Astrocyte (in vitro differentiated cells and primary cell): ENCODE data around the gene SLC47A1. TPM values are rescaled to one million over a fixed set of nuclear protein-coding genes. Genes with fewer than 3 reads are reported as not detected.

Experiments
- DNase-seq: peaks from one replicate; pipeline ENCODE4 v3.0.0-alpha.2; 2010; ENCODE audit warnings: low read depth
- FAIRE-seq: peaks from 2 replicates; lab custom pipeline; 2011; peaks lifted over from hg19 to GRCh38; lab: Jason Lieb, UNC
- H2AFZ ChIP-seq: 2 replicates; pipeline ENCODE4 v1.6.0; 2012; ENCODE audit warnings: low read depth, low read length, inconsistent platforms
- H3K27ac ChIP-seq: 2 replicates; pipeline ENCODE4 v1.5.1; 2011; ENCODE audit warnings: low read depth, low read length, inconsistent platforms
- H3K27me3 ChIP-seq: 2 replicates; pipeline ENCODE4 v1.6.0; 2011; ENCODE audit warnings: low read length, inconsistent platforms; ENCODE audit not compliant: insufficient read depth
- H3K36me3 ChIP-seq: 2 replicates; pipeline ENCODE4 v1.5.1; 2011; ENCODE audit warnings: low read length, inconsistent platforms; ENCODE audit not compliant: insufficient read depth
- H3K4me1 ChIP-seq: 2 replicates; pipeline ENCODE4 v1.5.1; 2011; ENCODE audit warnings: low read length, inconsistent platforms; ENCODE audit not compliant: insufficient read depth
- H3K4me2 ChIP-seq: 2 replicates; pipeline ENCODE4 v1.6.0; 2012; ENCODE audit warnings: low read length, inconsistent platforms
- H3K4me3 ChIP-seq: 2 replicates; pipeline ENCODE4 v1.5.1; 2011; ENCODE audit warnings: low read depth, mild to moderate bottlenecking, low read length, inconsistent platforms; ENCODE audit not compliant: insufficient read depth
- H3K79me2 ChIP-seq: 2 replicates; pipeline ENCODE4 v1.6.0; 2012; ENCODE audit warnings: mild to moderate bottlenecking, low read length, inconsistent platforms; ENCODE audit not compliant: insufficient read depth
- H3K9ac ChIP-seq: 2 replicates; pipeline ENCODE4 v1.6.0; 2012; ENCODE audit warnings: mild to moderate bottlenecking, low read length, inconsistent platforms
- H3K9me3 ChIP-seq: 2 replicates; pipeline ENCODE4 v1.5.1; 2012; ENCODE audit warnings: low read depth, mild to moderate bottlenecking, low read length, inconsistent platforms; ENCODE audit not compliant: insufficient read depth
- H4K20me1 ChIP-seq: 2 replicates; pipeline ENCODE4 v1.6.0; 2012; ENCODE audit warnings: low read length, inconsistent platforms; ENCODE audit not compliant: insufficient read depth
- H3K27ac Mint-ChIP-seq: one replicate; pipeline ENCODE4 v1.8.0; 2021; ENCODE audit warnings: mild to moderate bottlenecking, mixed read lengths; ENCODE audit not compliant: unreplicated experiment
- H3K27me3 Mint-ChIP-seq: one replicate; pipeline ENCODE4 v1.8.0; 2021; ENCODE audit warnings: low read depth, mixed read lengths; ENCODE audit not compliant: unreplicated experiment
- H3K36me3 Mint-ChIP-seq: one replicate; pipeline ENCODE4 v1.8.0; 2021; ENCODE audit warnings: low read depth, mixed read lengths; ENCODE audit not compliant: unreplicated experiment
- H3K4me1 Mint-ChIP-seq: one replicate; pipeline ENCODE4 v1.8.0; 2021; ENCODE audit warnings: low read depth, mixed read lengths; ENCODE audit not compliant: unreplicated experiment
- H3K4me3 Mint-ChIP-seq: one replicate; pipeline ENCODE4 v1.8.0; 2021; ENCODE audit warnings: mild to moderate bottlenecking, moderate library complexity, mixed read lengths; ENCODE audit not compliant: unreplicated experiment
- H3K9me3 Mint-ChIP-seq: one replicate; pipeline ENCODE4 v1.8.0; 2021; ENCODE audit warnings: mild to moderate bottlenecking, mixed read lengths; ENCODE audit not compliant: unreplicated experiment
- EZH2 ChIP-seq: IDR thresholded peaks from 2 replicates; pipeline ENCODE4 v1.6.1; 2012; ENCODE audit warnings: mild to moderate bottlenecking, low read length, inconsistent platforms; ENCODE audit not compliant: insufficient read depth
- total RNA-seq: library from RNA; stranded (reverse); gene quantifications from 2 replicates; pipeline ENCODE4 v1.2.1, GENCODE V29; 2021
- TF ChIP-seq, protein P1 (sequence below): IDR thresholded peaks from 2 replicates; pipeline ENCODE4 v1.5.1; 2011; ENCODE audit warnings: low read depth, mild to moderate bottlenecking, inconsistent platforms, low read length, moderate library complexity; ENCODE audit not compliant: insufficient read depth

Gene SLC47A1
- total RNA-seq, 1 donor from 2014 or later, result 0.75 TPM

- no peaks in the 10 kb centered on the region for H3K9me3 Mint-ChIP-seq
- Histone ChIP-seq H3K36me3 (no peaks in the 10 kb centered on the region), H3K4me2 (no peak overlapping the region), H3K79me2 (no peaks in the 10 kb centered on the region), H3K4me3 (no peak overlapping the region), H3K4me1 (no peaks in the 10 kb centered on the region), H3K9me3 (no peaks in the 10 kb centered on the region), H4K20me1 (no peaks in the 10 kb centered on the region), H3K27me3 (no peaks in the 10 kb centered on the region), H3K27ac (no peak overlapping the region), H3K9ac (no peak overlapping the region), H2AFZ (no peak overlapping the region)
- no peak for TF ChIP-seq EZH2
- TF ChIP-seq, protein P1, sequence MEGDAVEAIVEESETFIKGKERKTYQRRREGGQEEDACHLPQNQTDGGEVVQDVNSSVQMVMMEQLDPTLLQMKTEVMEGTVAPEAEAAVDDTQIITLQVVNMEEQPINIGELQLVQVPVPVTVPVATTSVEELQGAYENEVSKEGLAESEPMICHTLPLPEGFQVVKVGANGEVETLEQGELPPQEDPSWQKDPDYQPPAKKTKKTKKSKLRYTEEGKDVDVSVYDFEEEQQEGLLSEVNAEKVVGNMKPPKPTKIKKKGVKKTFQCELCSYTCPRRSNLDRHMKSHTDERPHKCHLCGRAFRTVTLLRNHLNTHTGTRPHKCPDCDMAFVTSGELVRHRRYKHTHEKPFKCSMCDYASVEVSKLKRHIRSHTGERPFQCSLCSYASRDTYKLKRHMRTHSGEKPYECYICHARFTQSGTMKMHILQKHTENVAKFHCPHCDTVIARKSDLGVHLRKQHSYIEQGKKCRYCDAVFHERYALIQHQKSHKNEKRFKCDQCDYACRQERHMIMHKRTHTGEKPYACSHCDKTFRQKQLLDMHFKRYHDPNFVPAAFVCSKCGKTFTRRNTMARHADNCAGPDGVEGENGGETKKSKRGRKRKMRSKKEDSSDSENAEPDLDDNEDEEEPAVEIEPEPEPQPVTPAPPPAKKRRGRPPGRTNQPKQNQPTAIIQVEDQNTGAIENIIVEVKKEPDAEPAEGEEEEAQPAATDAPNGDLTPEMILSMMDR, result no peak
- H3K4me3 Mint-ChIP-seq, result no peak overlapping the region
- H3K27me3 Mint-ChIP-seq, result peaks cover 2% of the 10 kb centered on the region
- H3K4me1 Mint-ChIP-seq, result no peaks in the 10 kb centered on the region
- FAIRE-seq, result no peak
- H3K36me3 Mint-ChIP-seq, result no peaks in the 10 kb centered on the region
- DNase-seq, result no peak
- no peak overlapping the region for H3K27ac Mint-ChIP-seq
Measured at GRCh38 chr17:19610311-19610710, 76.7 kb downstream of the SLC47A1 start.

GRCh38 chr17:19610879-19611278 is 77.2 kb downstream of the SLC47A1 start:
- H3K27me3 ChIP-seq, result no peaks in the 10 kb centered on the region
- H3K36me3 ChIP-seq, result no peaks in the 10 kb centered on the region
- H3K9me3 ChIP-seq, result no peaks in the 10 kb centered on the region
- no peak for TF ChIP-seq EZH2
- TF ChIP-seq, protein P1, result no peak
- Mint-ChIP-seq H3K36me3 (no peaks in the 10 kb centered on the region), H3K4me3 (no peak overlapping the region), H3K9me3 (no peaks in the 10 kb centered on the region), H3K4me1 (no peaks in the 10 kb centered on the region), H3K27me3 (peaks cover 2% of the 10 kb centered on the region), H3K27ac (no peak overlapping the region)
- H3K9ac ChIP-seq, result no peak overlapping the region
- no peak for DNase-seq
- H3K79me2 ChIP-seq, result no peaks in the 10 kb centered on the region
- no peaks in the 10 kb centered on the region for H3K4me1 ChIP-seq
- H4K20me1 ChIP-seq, result no peaks in the 10 kb centered on the region
- no peak overlapping the region for H3K4me2 ChIP-seq
- no peak overlapping the region for H3K4me3 ChIP-seq
- H3K27ac ChIP-seq, result no peak overlapping the region
- no peak for FAIRE-seq
- H2AFZ ChIP-seq, result no peak overlapping the region

- no peaks in the 10 kb centered on the region for H3K27me3 ChIP-seq
- H3K27ac ChIP-seq, result no peak overlapping the region
- H3K4me2 ChIP-seq, result no peak overlapping the region
- H3K36me3 Mint-ChIP-seq, result no peaks in the 10 kb centered on the region
- no peaks in the 10 kb centered on the region for H4K20me1 ChIP-seq
- peaks cover 3% of the 10 kb centered on the region for H3K9me3 ChIP-seq
- DNase-seq (no peak), FAIRE-seq (no peak)
- no peaks in the 10 kb centered on the region for H3K4me1 ChIP-seq
- peaks cover 14% of the 10 kb centered on the region for H3K9me3 Mint-ChIP-seq
- H3K4me1 Mint-ChIP-seq, result no peaks in the 10 kb centered on the region
- peaks cover 2% of the 10 kb centered on the region for H3K27me3 Mint-ChIP-seq
- no peak overlapping the region for H3K9ac ChIP-seq
- H2AFZ ChIP-seq, result no peak overlapping the region
- H3K36me3 ChIP-seq, result no peaks in the 10 kb centered on the region
- TF ChIP-seq EZH2, result no peak
- TF ChIP-seq, protein P1, result no peak
- no peak overlapping the region for H3K4me3 Mint-ChIP-seq
- H3K79me2 ChIP-seq, result no peaks in the 10 kb centered on the region
- H3K4me3 ChIP-seq, result no peak overlapping the region
- no peak overlapping the region for H3K27ac Mint-ChIP-seq
Measured at GRCh38 chr17:19613979-19614378, 80.3 kb downstream of the SLC47A1 start.
